GM19372 (cell line): ENCODE results near the gene NPPC.
"Not testable (repeated sequence)": the region's sequence is repeated elsewhere in the genome, so short reads cannot be mapped to it uniquely, and the experiment has no call there.

Experiments
- ATAC-seq: cut with Tn5 transposase; IDR thresholded peaks from one replicate; pipeline ENCODE4 v1.9.1; 2021; ENCODE audit warnings: mild to moderate bottlenecking, low read depth, moderate library complexity; ENCODE audit not compliant: unreplicated experiment

The NPPC gene

DNA sequence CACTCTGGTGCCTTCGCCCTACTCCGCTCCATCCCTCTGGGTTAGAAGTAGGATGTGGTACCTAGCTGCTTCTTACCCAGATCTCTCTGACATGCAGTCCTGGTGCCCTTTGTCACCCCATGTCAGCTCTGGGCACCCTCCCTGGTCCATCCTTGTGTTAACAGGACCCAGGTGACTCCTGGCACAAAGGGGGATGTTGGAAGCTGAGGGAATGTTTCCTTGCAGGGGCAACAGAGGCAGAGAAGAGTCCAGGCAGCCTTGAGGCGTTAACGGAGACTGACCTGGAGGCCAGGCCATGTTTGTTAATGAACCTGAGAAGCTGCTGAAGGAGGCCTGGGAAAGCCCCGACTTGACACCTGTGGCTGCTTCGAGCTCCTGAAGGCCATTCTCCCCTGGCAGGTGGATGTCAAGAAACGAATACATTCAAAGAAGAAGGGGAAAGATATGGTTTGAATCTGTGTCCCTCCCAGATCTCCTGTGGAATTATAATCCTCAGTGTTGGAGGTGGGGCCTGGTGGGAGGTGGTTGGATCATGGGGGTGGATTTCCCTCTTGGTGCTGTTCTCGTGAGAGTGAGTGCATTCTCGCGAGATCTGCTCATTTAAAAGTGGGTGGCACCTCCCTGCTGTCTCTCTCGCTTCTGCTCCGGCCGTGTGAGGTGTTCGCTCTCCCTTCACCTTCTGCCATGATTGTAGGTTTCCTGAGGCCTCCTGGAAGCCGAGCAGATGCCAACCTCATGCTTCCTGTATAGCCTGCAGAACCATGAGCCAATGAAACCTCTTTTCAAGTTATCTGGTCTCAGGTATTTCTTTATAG is 31.4 kb downstream of the NPPC start:
- no peak for ATAC-seq

GRCh38 chr2:231891514-231891905 is 34.7 kb downstream of the NPPC start:
- no peak for ATAC-seq

DNA sequence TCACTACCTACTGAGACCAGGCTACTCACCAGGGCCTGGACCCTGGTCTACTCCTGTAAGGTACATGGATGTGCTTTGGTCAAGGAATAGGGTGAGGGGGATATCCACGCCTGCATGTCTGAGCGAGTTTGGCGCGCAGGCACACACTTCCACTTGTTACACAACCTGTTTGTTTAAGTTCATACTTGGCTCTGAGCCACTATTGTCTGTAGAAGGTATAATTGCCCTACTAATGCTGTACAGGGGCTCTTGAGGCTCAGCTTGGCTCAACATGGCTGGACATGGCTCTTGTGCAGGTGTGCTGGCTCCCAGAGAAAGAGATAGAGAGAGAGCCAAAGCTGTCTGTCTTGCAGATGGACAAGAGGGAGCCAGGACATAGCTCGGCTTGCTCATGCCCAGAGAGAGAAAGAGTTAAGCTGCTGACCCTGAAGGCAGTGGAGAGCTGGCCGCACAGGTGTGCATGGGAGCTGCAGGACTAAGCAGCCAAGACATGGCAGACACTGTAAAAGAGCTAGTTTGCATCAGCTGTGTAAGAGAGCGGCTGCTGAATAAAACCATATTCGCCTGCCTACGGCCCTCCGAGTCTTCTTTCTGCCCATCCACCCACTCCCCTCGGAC is 35.2 kb downstream of the NPPC start:
- no peak for ATAC-seq

DNA sequence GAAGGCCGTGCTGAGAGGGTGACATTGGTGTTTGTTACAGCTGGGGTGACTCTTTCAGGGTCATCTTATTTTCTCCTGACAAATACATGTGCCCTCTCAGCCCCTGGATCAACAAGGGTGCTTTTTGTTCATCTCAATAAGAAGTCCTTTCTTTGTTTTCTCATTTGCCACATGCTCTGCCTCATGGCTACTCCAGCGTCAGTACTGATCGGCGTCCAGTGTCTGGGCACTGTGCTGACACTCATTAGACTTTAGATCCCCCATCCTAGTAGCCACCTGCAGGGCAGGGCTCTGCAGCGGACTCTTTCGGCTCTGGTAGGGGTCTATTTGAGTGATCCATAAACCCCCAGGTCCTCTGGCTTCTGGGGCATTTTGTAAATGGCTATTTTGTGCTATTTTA is 38.4 kb downstream of the NPPC start:
- no peak for ATAC-seq

- ATAC-seq, result no peak
Measured at GRCh38 chr2:231886071-231886681, 40.0 kb downstream of the NPPC start.

DNA sequence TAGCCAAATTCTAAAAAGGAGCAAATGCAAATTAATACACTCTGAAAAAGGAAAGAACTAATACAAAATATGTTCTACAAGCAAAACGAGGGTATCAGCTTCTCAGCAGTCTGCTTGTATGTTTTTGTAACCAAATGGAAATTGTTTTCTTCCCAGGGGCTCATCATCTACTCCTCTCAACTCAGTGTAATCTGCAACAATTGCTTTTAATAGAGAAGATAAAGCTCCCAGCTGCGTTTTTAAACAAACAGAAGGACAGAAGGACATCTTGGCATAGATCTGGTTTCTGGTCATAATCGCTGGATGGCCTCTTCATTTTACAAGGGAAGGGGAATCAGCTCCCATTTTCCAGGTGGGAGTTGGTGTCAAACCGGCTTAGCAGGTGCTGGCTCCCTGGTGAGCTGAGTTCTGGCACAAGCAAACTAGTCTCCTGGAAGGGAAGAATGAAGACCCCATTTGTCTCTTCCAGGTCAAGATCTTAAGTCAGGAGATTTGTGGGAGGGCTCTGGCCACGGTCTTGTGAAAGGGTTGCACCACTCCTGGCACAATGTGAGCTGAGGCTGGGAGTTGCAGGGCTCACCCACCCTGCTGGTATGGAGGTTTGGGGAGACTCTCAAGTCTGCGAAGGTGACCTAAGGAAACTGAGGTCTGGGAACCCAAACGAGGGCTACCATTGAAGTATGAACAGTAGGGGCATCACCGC is 41.6 kb downstream of the NPPC start:
- ATAC-seq, result no peak

DNA sequence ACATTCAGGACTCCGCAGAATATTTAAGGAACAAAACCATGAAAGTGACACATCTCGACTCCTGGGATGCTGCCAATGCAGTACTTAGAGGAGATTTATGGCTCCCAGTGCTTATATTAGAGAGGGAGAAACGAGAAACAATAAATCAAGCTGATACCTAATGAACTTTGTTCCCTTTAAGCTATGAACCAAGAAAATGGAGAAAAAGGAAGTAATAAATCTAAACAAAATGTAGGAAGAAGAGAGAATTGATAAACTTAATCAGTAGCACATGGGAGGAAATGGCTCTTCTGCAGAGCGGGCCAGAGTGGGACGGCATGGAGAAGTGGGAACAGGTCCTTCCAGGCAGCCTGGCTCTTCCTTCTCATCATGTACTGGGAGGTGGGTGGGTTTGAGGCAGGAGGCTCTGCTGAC is 42.7 kb downstream of the NPPC start:
- ATAC-seq, result no peak

- no peak for ATAC-seq
Measured at GRCh38 chr2:231882646-231883045, 43.5 kb downstream of the NPPC start.

DNA sequence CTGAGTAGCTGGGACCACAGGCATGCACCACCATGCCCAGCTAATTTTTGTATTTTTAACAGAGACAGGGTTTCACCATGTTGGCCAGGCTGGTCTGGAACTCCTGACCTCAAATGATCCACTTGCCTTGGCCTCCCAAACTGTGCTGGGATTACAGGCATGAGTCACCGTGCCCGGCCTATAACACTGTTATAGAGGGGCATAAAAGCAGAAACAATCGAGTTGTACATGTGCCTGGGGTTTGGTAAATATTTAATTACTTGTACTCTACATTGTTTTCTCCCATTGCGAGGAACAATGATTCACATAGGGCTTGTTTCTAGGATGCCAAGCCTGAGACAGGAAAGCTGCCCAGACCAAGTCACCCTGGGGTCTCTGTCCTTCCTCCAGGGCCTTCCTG is 45.8 kb downstream of the NPPC start:
- not testable (repeated sequence) for ATAC-seq

DNA sequence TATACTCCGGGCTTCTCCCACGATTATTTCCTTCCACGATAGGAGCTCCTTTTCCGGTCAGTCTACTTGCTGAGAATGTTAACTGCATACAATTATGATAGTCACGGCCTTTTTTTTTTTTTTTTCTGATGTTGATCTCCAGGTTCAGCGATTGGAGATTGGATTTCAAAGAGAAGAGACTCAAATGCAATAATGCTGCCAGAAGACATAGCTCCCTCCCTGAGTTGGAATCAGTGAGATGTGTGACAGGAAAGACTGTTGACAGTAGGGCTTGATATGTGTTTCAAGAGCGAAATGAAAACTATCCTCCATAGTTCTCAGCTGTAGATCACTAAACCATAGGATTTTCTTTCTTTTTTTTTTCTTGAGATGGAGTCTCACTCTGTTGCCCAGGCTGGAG is 47.0 kb downstream of the NPPC start:
- ATAC-seq, result no peak

- no peak for ATAC-seq
Measured at GRCh38 chr2:231877533-231878456, 48.4 kb downstream of the NPPC start.

DNA sequence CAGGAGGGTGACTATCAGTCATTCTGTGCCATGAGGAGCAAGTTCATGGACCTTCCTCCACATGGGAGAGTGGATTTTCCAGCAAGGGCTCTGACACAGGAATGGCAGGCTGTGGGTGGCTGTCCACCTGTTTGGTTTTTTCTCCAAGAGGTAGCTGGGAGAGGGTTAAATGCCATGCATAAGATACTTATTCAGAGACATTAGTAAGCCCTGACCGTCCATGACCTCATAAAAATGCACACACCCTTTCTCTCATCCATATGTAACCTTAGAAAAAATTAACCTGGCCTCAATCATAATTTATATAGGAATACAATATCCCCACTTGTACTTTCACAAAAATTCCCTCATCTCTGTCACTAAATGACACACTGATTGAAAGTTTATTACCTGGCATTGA is 51.3 kb downstream of the NPPC start:
- ATAC-seq, result no peak
